Mucosa of descending colon (tissue), 3 donors: ENCODE measurements around the gene TSKS. TPM values are rescaled to one million over a fixed set of nuclear protein-coding genes. Genes with fewer than 3 reads are reported as not detected.

Experiments
- ATAC-seq: fragments of 200-7000 bp; cut with Tn5 transposase; one replicate; pipeline ENCODE4 v1.9.1; 2020; ENCODE audit warnings: mild to moderate bottlenecking, moderate library complexity
- DNase-seq, 3 donors: peaks; one replicate each; pipeline ENCODE4 v3.0.0-alpha.2; 2020
- H3K36me3 ChIP-seq: fragments of 200-600 bp; one replicate; pipeline ENCODE4 v1.8.0; 2021; ENCODE audit warnings: low read depth, mild to moderate bottlenecking
- H3K4me1 ChIP-seq: fragments of 200-600 bp; one replicate; pipeline ENCODE4 v1.8.0; 2021; ENCODE audit warnings: low read depth, mild to moderate bottlenecking
- H3K4me3 ChIP-seq: fragments of 200-600 bp; one replicate; pipeline ENCODE4 v1.8.0; 2021; ENCODE audit warnings: mild to moderate bottlenecking
- H3K9me3 ChIP-seq: fragments of 200-600 bp; one replicate; pipeline ENCODE4 v1.8.0; 2021; ENCODE audit warnings: mild to moderate bottlenecking
- intact Hi-C, 2 donors: fragments of 100-400 bp; cut with DNase I in 1 of 2; cut with micrococcal nuclease in 1 of 2; formaldehyde crosslinking; loops; one replicate each; pipeline versions ENCODE4 v1.11.0 to v1.11.1; 2022; cut with DNase I, micrococcal nuclease
- total RNA-seq, 3 donors: library from RNA; stranded (reverse); fragmentation: NEBNext Ultra II Directional in 2 of 3; extraction: Animal tissue kit (Norgen Biotek cat#: 25700) in 2 of 3; gene quantifications; one replicate each; pipeline versions ENCODE4 v1.2.1 to v1.2.4, GENCODE V29; 2021 to 2023
- TF ChIP-seq, protein P1 (sequence below): fragments of 200-600 bp; IDR thresholded peaks from one replicate; pipeline ENCODE4 v1.8.0; 2022; ENCODE audit warnings: antibody characterized with exemption, mild to moderate bottlenecking
- donor health status: DM: no; HTN: no; CAD: no; lungs with moderate emphysema.
- donor health status: DM: no; HTN: no; CAD: no.
- donor health status: DM: no; HTN: yes; CAD: no.

The TSKS gene
- total RNA-seq, 3 donors from 2014 or later: 0.35 TPM; not detected in 2

- no peak overlapping the region for H3K4me3 ChIP-seq
- no peak for DNase-seq
- no peak for ATAC-seq
- intact Hi-C loops: no loop called here
- no peaks in the 10 kb centered on the region for H3K36me3 ChIP-seq
- peaks cover 4% of the 10 kb centered on the region for H3K9me3 ChIP-seq
- TF ChIP-seq, protein P1, sequence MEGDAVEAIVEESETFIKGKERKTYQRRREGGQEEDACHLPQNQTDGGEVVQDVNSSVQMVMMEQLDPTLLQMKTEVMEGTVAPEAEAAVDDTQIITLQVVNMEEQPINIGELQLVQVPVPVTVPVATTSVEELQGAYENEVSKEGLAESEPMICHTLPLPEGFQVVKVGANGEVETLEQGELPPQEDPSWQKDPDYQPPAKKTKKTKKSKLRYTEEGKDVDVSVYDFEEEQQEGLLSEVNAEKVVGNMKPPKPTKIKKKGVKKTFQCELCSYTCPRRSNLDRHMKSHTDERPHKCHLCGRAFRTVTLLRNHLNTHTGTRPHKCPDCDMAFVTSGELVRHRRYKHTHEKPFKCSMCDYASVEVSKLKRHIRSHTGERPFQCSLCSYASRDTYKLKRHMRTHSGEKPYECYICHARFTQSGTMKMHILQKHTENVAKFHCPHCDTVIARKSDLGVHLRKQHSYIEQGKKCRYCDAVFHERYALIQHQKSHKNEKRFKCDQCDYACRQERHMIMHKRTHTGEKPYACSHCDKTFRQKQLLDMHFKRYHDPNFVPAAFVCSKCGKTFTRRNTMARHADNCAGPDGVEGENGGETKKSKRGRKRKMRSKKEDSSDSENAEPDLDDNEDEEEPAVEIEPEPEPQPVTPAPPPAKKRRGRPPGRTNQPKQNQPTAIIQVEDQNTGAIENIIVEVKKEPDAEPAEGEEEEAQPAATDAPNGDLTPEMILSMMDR: no peak
- H3K4me1 ChIP-seq: no peaks in the 10 kb centered on the region
Observed at GRCh38 chr19:49755956-49756355, 7.2 kb downstream of the TSKS start.

DNA sequence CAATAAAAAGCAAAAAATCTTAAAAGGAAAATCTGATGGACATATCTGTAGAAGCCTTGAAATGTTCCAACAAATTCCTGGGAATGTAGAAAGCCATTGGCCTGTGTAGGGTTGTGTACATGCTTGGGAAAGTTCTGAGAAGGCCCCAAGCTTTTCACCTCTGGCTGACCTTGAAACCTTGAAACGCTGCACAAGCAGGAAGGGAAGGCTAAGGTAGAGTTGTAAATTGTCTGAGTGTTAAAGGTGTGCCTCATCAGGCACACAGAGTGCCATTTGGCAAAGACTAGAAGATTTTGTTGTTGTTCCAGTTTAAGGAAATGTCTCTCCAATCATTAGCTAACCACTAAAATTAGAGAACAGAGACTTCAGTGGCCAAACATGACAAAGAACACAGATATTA, 10.4 kb downstream of the TSKS start:
- Histone ChIP-seq H3K4me1 (no peaks in the 10 kb centered on the region), H3K4me3 (no peak overlapping the region), H3K36me3 (no peaks in the 10 kb centered on the region), H3K9me3 (peaks cover 4% of the 10 kb centered on the region)
- intact Hi-C loops: no loop called here
- DNase-seq (no peak), ATAC-seq (peak; percentile 49)
- TF ChIP-seq, protein P1: no peak

- ATAC-seq: no peak
- H3K9me3 ChIP-seq: no peaks in the 10 kb centered on the region
- no peak for DNase-seq
- no peak overlapping the region for H3K4me3 ChIP-seq
- TF ChIP-seq, protein P1: no peak
- intact Hi-C loops: no loop called here
- no peaks in the 10 kb centered on the region for H3K4me1 ChIP-seq
- H3K36me3 ChIP-seq: no peaks in the 10 kb centered on the region
Observed at GRCh38 chr19:49749771-49750170, 13.3 kb downstream of the TSKS start.

DNA sequence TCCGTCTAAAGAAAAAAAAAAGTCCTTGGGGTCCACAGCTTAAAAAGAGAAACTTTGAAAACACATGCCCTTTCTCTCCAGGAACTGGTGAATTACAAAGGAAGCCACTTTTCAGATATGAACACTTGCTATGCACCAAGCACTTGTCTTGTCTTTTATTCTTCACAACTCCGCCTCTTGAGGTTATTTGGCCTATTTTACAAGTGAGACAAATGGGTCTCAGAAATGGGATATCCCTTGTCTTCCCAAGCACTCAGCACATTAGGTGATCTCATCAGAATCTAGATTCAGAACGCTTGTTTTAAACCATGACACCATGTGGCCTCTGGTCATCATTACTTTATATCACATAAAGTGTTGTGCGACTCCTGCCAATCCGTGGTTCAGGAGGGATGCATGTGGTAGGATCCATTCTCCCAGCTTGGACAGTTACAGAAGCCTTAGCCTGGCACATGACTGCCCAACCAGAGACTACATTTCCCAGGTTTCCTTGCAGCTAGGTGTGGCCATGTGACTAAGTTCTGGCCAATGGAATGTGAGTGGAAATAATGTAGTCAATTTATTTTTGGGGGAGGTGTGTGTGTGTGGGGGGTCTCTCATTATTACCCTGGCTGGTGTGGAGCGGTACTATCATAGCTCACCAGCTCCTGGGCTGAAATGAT, 13.9 kb downstream of the TSKS start:
- TF ChIP-seq, protein P1: no peak
- no peaks in the 10 kb centered on the region for H3K36me3 ChIP-seq
- H3K9me3 ChIP-seq: no peaks in the 10 kb centered on the region
- DNase-seq: no peak
- intact Hi-C loops: no loop called here
- ATAC-seq: peak; percentile 33
- H3K4me1 ChIP-seq: no peaks in the 10 kb centered on the region
- no peak overlapping the region for H3K4me3 ChIP-seq

GRCh38 chr19:49746206-49746958, 16.7 kb downstream of the TSKS start:
- DNase-seq (peak in 2 of 3 donors; percentile 40 to 60), ATAC-seq (peak; percentile 27)
- Histone ChIP-seq H3K9me3 (no peaks in the 10 kb centered on the region), H3K4me3 (no peak overlapping the region), H3K36me3 (no peaks in the 10 kb centered on the region), H3K4me1 (no peaks in the 10 kb centered on the region)
- TF ChIP-seq, protein P1: no peak
- intact Hi-C loops: no loop called here
